Brain microvascular endothelial cell (primary cell): ENCODE data around the gene NFKB1.

ENCODE experiments used
- DNase-seq: peaks from one replicate; pipeline ENCODE4 v3.0.0-alpha.2; 2020
- H3K27ac ChIP-seq: fragments of 250-450 bp; sonication (Bioruptor Pico); 2 replicates; pipeline ENCODE4 v1.5.1; 2020; ENCODE audit warnings: mild to moderate bottlenecking, moderate library complexity
- H3K27me3 ChIP-seq: fragments of 250-450 bp; sonication (Bioruptor Pico); replicated peaks from 2 replicates; pipeline ENCODE4 v1.5.1; 2020; ENCODE audit warnings: mild to moderate bottlenecking
- H3K36me3 ChIP-seq: fragments of 250-450 bp; sonication (Bioruptor Pico); replicated peaks from 2 replicates; pipeline ENCODE4 v1.5.1; 2020; ENCODE audit warnings: mild to moderate bottlenecking
- H3K4me3 ChIP-seq: 2 replicates; pipeline ENCODE4 v1.5.1; 2011; ENCODE audit warnings: low read depth, mild to moderate bottlenecking, control low read depth, low read length, moderate library complexity
- in situ Hi-C: cut with HindIII; loops from 2 replicates; pipeline ENCODE4 v1.10.0; 2017; ENCODE audit warnings: low sequenced_read_pairs, low pct_ligation_motif_present
- TF ChIP-seq, protein P1 (sequence below): IDR thresholded peaks from 2 replicates; pipeline ENCODE4 v1.5.1; 2011; ENCODE audit warnings: low read depth, mild to moderate bottlenecking, moderate library complexity, low read length, control low read depth, inconsistent platforms; ENCODE audit errors: missing control alignments

Gene NFKB1

GRCh38 chr4:102502543-102502818, 1.3 kb downstream of the NFKB1 start:
- Histone ChIP-seq H3K36me3 (no peaks in the 10 kb centered on the region), H3K4me3 (peak overlapping the region; percentile 87), H3K27me3 (no peaks in the 10 kb centered on the region), H3K27ac (peak overlapping the region; percentile 89)
- DNase-seq: no peak
- TF ChIP-seq, protein P1, sequence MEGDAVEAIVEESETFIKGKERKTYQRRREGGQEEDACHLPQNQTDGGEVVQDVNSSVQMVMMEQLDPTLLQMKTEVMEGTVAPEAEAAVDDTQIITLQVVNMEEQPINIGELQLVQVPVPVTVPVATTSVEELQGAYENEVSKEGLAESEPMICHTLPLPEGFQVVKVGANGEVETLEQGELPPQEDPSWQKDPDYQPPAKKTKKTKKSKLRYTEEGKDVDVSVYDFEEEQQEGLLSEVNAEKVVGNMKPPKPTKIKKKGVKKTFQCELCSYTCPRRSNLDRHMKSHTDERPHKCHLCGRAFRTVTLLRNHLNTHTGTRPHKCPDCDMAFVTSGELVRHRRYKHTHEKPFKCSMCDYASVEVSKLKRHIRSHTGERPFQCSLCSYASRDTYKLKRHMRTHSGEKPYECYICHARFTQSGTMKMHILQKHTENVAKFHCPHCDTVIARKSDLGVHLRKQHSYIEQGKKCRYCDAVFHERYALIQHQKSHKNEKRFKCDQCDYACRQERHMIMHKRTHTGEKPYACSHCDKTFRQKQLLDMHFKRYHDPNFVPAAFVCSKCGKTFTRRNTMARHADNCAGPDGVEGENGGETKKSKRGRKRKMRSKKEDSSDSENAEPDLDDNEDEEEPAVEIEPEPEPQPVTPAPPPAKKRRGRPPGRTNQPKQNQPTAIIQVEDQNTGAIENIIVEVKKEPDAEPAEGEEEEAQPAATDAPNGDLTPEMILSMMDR: no peak
- in situ Hi-C loops: no loop called here

- no peaks in the 10 kb centered on the region for H3K27me3 ChIP-seq
- in situ Hi-C loops: no loop called here
- TF ChIP-seq, protein P1: no peak
- H3K4me3 ChIP-seq: peak overlapping the region; percentile 9
- no peaks in the 10 kb centered on the region for H3K36me3 ChIP-seq
- no peak for DNase-seq
- no peak overlapping the region for H3K27ac ChIP-seq
Measured at GRCh38 chr4:102503301-102503746, 2.2 kb downstream of the NFKB1 start.

- in situ Hi-C loops: no loop called here
- no peak for DNase-seq
- H3K27ac ChIP-seq: no peak overlapping the region
- H3K36me3 ChIP-seq: no peaks in the 10 kb centered on the region
- H3K4me3 ChIP-seq: no peak overlapping the region
- no peaks in the 10 kb centered on the region for H3K27me3 ChIP-seq
- TF ChIP-seq, protein P1: no peak
Measured at GRCh38 chr4:102503831-102504786, 3.0 kb downstream of the NFKB1 start.

GRCh38 chr4:102504941-102505340, 3.8 kb downstream of the NFKB1 start:
- DNase-seq: no peak
- in situ Hi-C loops: no loop called here
- Histone ChIP-seq H3K27ac (no peak overlapping the region), H3K27me3 (no peaks in the 10 kb centered on the region), H3K4me3 (no peak overlapping the region), H3K36me3 (no peaks in the 10 kb centered on the region)
- TF ChIP-seq, protein P1: no peak

- in situ Hi-C loops: no loop called here
- Histone ChIP-seq H3K27ac (no peak overlapping the region), H3K4me3 (no peak overlapping the region), H3K36me3 (no peaks in the 10 kb centered on the region), H3K27me3 (no peaks in the 10 kb centered on the region)
- DNase-seq: no peak
- TF ChIP-seq, protein P1: no peak
Measured at GRCh38 chr4:102505708-102506107, 4.5 kb downstream of the NFKB1 start.
